ENCODE measurements around the gene NDUFAF2.

- TF ChIP-seq POLR2A (IDR thresholded peaks at IDR 0.05; ENCODE audit: low read length) (no peak), GATA1 (IDR thresholded peaks at IDR 0.05; ENCODE audit: low read depth, low read length) (no peak)
These were observed 81.0 kb downstream of the NDUFAF2 start for GRCh38 chr5:61026004-61026403.
